HepG2 (cell line): ENCODE data around the gene TMEM41A. TPM values are rescaled to one million over a fixed set of nuclear protein-coding genes. Genes with fewer than 3 reads are reported as not detected.

Source experiments
- AGO2 ChIP-seq: fragments of 200-400 bp; formaldehyde crosslinking; optimal IDR thresholded peaks from 2 replicates; pipeline ENCODE3; 2017; ENCODE audit warnings: mild to moderate bottlenecking, low read depth, low read length, moderate library complexity
- GABPB1 ChIP-seq: IDR thresholded peaks from 2 replicates; pipeline ENCODE4 v1.6.1; 2016; ENCODE audit warnings: mild to moderate bottlenecking, missing genetic modification reagents, moderate library complexity, missing compliant biosample characterization
- PAF1 ChIP-seq: IDR thresholded peaks from 2 replicates; pipeline ENCODE4 v1.6.1; 2016; ENCODE audit warnings: missing genetic modification reagents, missing compliant biosample characterization
- SAFB2 ChIP-seq: sonication (generic); formaldehyde crosslinking; IDR thresholded peaks from 2 replicates; pipeline ENCODE4 v1.5.1; 2020; ENCODE audit warnings: missing genetic modification reagents, low read depth, mild to moderate bottlenecking, borderline replicate concordance
- ZNF232 ChIP-seq: sonication (generic); formaldehyde crosslinking; IDR thresholded peaks from 2 replicates; pipeline ENCODE4 v1.4.0; 2020; ENCODE audit warnings: missing genetic modification reagents, borderline replicate concordance
- ZNF607 ChIP-seq: sonication (generic); formaldehyde crosslinking; IDR thresholded peaks from 2 replicates; pipeline ENCODE4 v1.5.1; 2020; ENCODE audit warnings: missing genetic modification reagents, mild to moderate bottlenecking, borderline replicate concordance
- ZSCAN21 ChIP-seq: sonication (generic); formaldehyde crosslinking; IDR thresholded peaks from 2 replicates; pipeline ENCODE4 v1.8.0; 2022; ENCODE audit warnings: mild to moderate bottlenecking, missing genetic modification reagents, moderate library complexity, borderline replicate concordance
- ZSCAN25 ChIP-seq: sonication (generic); formaldehyde crosslinking; IDR thresholded peaks from 2 replicates; pipeline ENCODE4 v1.8.0; 2022; ENCODE audit warnings: mild to moderate bottlenecking, missing genetic modification reagents
- polyA plus RNA-seq, 8 experiments: library from polyadenylated mRNA; depleted of rRNA in 3 of 8; stranded (reverse) in 7 of 8; unstranded in 1 of 8; fragments of >200 nt; fragmentation: Illumina TruSeq in 4 of 8; extraction: Trizol in 4 of 8; gene quantifications; 2 replicates each; pipeline versions ENCODE4 v1.2.1 to v1.2.3, GENCODE V29; 2011 to 2016; ENCODE audit warnings: low read depth in 4 of 8, missing spikeins in 1 of 8, mixed read lengths in 1 of 8; ENCODE audit not compliant: insufficient read depth in 1 of 8
- total RNA-seq, 5 experiments: library from RNA; depleted of rRNA; stranded (reverse); fragments of >200 nt; fragmentation: Illumina TruSeq; extraction: Trizol; gene quantifications; 2 replicates each; pipeline ENCODE4 v1.2.3, GENCODE V29; 2016; ENCODE audit warnings: low read depth in 1 of 5
- TF ChIP-seq, protein P1 (sequence below), 2 experiments: sonication (generic) in 1 of 2; formaldehyde crosslinking in 1 of 2; IDR thresholded peaks; 2 replicates each; pipeline versions ENCODE4 v1.4.0 to v1.6.1; 2018 to 2020; ENCODE audit warnings: missing genetic modification reagents in 2 of 2, borderline replicate concordance in 1 of 2, low read depth in 1 of 2, mild to moderate bottlenecking in 1 of 2, missing biosample characterization in 1 of 2
- TF ChIP-seq, protein P2 (sequence below): sonication (generic); formaldehyde crosslinking; IDR thresholded peaks from 2 replicates; pipeline ENCODE4 v1.5.1; 2020; ENCODE audit warnings: mild to moderate bottlenecking, missing genetic modification reagents, moderate library complexity
- TF ChIP-seq, protein P3 (sequence below): sonication (generic); formaldehyde crosslinking; IDR thresholded peaks from 2 replicates; pipeline ENCODE4 v1.8.1; 2023; ENCODE audit warnings: mild to moderate bottlenecking, moderate library complexity, missing genetic modification reagents
- TF ChIP-seq, protein P4 (sequence below): sonication (generic); formaldehyde crosslinking; IDR thresholded peaks from 2 replicates; pipeline ENCODE4 v1.5.1; 2020; ENCODE audit warnings: mild to moderate bottlenecking, missing genetic modification reagents, borderline replicate concordance
- TF ChIP-seq, protein P5 (sequence below): sonication (generic); formaldehyde crosslinking; IDR thresholded peaks from 2 replicates; pipeline ENCODE4 v1.8.0; 2022; ENCODE audit warnings: missing genetic modification reagents, mild to moderate bottlenecking, inconsistent platforms, borderline replicate concordance

TMEM41A gene
- total and polyA plus RNA-seq, 2 of the 13 experiments (the other 11 are each of a cell fraction or from before 2014, with no cell fraction given) = 30.0 to 40.0 TPM

DNA sequence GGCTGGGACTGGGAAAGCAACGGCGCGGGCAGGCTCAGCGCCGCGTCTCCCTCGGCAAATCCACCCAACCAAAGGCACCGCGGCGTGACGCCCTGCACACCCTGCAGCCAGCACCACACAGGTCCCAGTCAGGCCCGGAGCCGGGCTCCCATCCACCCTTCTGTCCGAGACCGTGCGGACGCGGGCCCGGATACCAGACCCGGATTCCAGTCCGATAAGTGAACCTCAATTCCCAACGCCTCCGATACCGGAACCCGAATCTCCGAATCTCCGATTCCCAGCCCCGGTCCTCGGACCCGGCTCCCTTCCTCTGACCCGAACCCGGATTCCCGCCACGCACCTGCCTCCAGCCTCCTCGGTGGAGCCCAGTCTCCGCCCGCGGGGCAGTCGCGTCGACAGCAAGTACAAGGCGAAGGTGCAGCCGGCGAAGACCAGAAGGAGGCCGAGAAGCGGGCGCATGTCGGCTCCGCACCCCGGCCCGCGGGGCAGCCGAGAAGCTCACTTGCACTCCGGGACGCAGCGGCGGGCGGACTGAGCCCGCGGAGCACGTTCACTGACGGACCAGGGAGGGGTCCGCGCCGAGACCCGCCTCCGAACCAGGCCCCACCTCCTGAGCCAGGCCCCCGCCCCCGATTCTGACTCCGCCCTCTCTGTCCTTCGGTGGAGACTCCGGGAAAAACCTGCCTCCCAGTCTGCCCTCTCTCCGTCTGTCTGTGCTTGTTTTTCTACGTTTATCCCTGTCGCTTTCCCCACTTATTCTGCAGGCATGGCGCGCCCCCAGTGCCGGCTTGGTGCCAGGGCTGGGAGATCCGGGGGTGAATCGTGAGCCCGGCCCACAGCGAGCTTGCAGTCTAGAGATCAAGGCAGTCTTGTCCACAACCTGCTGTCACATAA lies at the start of gene TMEM41A (continued):
- TF ChIP-seq, protein P1, sequence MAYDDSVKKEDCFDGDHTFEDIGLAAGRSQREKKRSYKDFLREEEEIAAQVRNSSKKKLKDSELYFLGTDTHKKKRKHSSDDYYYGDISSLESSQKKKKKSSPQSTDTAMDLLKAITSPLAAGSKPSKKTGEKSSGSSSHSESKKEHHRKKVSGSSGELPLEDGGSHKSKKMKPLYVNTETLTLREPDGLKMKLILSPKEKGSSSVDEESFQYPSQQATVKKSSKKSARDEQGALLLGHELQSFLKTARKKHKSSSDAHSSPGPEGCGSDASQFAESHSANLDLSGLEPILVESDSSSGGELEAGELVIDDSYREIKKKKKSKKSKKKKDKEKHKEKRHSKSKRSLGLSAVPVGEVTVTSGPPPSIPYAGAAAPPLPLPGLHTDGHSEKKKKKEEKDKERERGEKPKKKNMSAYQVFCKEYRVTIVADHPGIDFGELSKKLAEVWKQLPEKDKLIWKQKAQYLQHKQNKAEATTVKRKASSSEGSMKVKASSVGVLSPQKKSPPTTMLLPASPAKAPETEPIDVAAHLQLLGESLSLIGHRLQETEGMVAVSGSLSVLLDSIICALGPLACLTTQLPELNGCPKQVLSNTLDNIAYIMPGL (CRISPR knock-in tag; IDR thresholded peaks at IDR 0.05; ENCODE audit: borderline replicate concordance in 1 of 2, low read depth in 1 of 2) = peak; percentile 96 to 97
- TF ChIP-seq, protein P2, sequence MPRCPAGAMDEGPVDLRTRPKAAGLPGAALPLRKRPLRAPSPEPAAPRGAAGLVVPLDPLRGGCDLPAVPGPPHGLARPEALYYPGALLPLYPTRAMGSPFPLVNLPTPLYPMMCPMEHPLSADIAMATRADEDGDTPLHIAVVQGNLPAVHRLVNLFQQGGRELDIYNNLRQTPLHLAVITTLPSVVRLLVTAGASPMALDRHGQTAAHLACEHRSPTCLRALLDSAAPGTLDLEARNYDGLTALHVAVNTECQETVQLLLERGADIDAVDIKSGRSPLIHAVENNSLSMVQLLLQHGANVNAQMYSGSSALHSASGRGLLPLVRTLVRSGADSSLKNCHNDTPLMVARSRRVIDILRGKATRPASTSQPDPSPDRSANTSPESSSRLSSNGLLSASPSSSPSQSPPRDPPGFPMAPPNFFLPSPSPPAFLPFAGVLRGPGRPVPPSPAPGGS (CRISPR knock-in tag) = peak; percentile 91
- peak; percentile 86; the same call in 1 of the 2 replicates for TF ChIP-seq ZSCAN21
- TF ChIP-seq, protein P3, sequence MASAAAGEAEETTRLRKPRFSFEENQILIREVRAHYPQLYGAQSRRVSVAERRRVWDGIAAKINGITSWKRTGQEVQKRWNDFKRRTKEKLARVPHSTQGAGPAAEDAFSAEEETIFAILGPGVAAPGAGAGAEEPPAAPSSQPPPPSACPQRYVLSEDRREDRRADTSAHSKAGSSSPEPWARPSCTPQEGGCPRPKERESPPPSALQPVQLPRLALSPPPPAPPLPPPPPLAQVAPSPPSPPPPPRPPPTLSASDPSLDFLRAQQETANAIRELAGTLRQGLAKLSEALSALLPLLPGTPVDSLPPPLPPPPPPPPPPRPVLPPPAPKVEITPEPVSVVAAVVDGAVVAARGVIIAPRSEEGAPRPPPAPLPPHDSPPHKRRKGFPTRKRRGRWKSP (CRISPR knock-in tag) = 0 out of 2 replicates have a peak, but pooled peaks have one; percentile 34
- TF ChIP-seq ZNF232 (CRISPR knock-in tag) = peak; percentile 69; the same call in 1 of the 2 replicates
- peak; percentile 97 for TF ChIP-seq SAFB2 (CRISPR knock-in tag)
- TF ChIP-seq ZNF607 (CRISPR knock-in tag) = peak; percentile 93; the same call in 1 of the 2 replicates
- no peak for TF ChIP-seq PAF1 (CRISPR knock-in tag)
- TF ChIP-seq GABPB1 (CRISPR knock-in tag) = peak; percentile 97
- TF ChIP-seq, protein P4, sequence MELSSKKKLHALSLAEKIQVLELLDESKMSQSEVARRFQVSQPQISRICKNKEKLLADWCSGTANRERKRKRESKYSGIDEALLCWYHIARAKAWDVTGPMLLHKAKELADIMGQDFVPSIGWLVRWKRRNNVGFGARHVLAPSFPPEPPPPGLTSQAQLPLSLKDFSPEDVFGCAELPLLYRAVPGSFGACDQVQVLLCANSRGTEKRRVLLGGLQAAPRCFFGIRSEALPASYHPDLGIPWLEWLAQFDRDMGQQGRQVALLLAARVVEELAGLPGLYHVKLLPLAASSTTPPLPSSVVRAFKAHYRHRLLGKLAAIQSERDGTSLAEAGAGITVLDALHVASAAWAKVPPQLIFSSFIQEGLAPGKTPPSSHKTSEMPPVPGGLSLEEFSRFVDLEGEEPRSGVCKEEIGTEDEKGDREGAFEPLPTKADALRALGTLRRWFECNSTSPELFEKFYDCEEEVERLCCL = peak; percentile 87; the same call in 1 of the 2 replicates
- TF ChIP-seq ZSCAN25 (CRISPR knock-in tag) = peak; percentile 71; the same call in 1 of the 2 replicates
- TF ChIP-seq, protein P5, sequence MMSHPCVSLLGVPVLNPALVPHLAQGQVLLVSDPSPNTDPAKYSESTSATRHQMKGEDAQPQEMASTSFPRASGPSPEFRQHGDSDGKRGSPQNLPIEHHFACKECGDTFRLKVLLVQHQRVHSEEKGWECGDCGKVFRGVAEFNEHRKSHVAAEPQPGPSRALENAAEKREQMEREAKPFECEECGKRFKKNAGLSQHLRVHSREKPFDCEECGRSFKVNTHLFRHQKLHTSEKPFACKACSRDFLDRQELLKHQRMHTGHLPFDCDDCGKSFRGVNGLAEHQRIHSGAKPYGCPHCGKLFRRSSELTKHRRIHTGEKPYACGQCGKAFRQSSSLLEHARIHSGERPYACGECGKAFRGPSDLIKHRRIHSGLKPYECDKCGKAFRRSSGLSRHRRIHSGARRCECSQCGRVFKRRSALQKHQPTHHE = peak; percentile 27; the same call in 1 of the 2 replicates
- peak; percentile 74 for TF ChIP-seq AGO2
